ENCODE measurements around the gene WNT10A. TPM values are rescaled to one million over a fixed set of nuclear protein-coding genes. Genes with fewer than 3 reads are reported as not detected.

Gene WNT10A
- total and polyA plus RNA-seq, 8 donors = 4.3 to 6.7 TPM; not detected in 6

DNA sequence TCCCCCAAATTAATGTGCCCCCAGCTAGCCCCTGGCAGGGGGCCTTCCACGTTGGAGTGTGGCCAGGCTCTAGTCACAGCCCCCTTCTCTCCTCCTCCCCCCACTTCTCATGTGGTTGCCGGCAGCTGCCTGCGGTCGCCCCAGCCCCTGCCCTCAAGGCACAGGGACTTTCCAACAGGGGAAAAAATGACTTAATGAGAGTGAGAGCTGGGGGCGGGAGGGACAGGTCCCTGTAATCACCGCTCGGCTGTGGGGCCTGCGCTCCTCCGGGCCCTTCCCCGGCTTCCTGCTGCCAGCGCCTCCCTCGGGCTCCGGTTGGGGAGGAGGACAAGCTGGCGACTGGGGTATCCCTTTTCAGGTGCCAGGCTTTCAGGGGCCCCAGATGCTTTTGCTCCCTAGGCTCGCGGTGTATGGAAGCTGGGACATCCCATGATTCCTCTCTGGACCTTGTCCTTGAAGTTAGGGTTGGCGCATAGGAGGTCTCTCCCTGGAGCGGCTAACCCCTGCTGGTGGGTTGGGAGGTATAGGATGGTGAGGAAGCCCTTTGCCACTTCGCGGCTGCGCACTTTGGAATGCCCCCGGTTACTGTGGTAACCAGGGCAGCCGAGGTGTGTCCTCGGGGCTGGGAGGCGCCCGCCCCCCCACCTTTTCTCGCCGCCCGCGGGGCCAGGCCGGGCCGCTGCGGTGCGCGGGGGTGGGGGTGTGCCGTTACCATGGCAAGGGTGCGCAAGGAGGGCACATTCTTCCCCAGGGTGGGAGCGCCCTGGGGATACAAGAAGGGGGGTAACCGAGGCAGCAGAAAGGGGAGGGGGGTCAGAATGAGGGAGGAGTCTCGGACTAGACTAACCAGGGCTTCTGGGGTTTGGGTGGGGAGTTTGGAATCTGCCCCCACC is 16.1 kb downstream of the WNT10A start:
- DNase-seq = peak; percentile 41 to 75
- intact Hi-C loops (cut with DNase I; ENCODE audit: low total_unique reads) = no loop called here
- WGBS, 5 donors = 2 to 6% (median 3%) methylated on average over 16 to 40 of the region's 40 CpGs
- H3K4me1 ChIP-seq = peaks cover 31 to 47% (median 39%) of the 10 kb centered on the region in 4 donors
- H3K9me3 ChIP-seq = no peaks in the 10 kb centered on the region
- TF ChIP-seq POLR2A (IDR thresholded peaks at IDR 0.05) (no peak), POLR2AphosphoS5 (IDR thresholded peaks at IDR 0.05) (no peak), EP300 (IDR thresholded peaks at IDR 0.05) (no peak)
- TF ChIP-seq, protein P1, sequence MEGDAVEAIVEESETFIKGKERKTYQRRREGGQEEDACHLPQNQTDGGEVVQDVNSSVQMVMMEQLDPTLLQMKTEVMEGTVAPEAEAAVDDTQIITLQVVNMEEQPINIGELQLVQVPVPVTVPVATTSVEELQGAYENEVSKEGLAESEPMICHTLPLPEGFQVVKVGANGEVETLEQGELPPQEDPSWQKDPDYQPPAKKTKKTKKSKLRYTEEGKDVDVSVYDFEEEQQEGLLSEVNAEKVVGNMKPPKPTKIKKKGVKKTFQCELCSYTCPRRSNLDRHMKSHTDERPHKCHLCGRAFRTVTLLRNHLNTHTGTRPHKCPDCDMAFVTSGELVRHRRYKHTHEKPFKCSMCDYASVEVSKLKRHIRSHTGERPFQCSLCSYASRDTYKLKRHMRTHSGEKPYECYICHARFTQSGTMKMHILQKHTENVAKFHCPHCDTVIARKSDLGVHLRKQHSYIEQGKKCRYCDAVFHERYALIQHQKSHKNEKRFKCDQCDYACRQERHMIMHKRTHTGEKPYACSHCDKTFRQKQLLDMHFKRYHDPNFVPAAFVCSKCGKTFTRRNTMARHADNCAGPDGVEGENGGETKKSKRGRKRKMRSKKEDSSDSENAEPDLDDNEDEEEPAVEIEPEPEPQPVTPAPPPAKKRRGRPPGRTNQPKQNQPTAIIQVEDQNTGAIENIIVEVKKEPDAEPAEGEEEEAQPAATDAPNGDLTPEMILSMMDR (IDR thresholded peaks at IDR 0.05) = no peak
- H3K36me3 ChIP-seq = no peaks in the 10 kb centered on the region
- peak overlapping the region in 3 of 4 donors; percentile 2 to 39 (median 14) for H3K4me3 ChIP-seq
- peaks cover 10 to 100% (median 78%) of the 10 kb centered on the region in 3 donors for H3K27me3 ChIP-seq
- H3K27ac ChIP-seq = peak overlapping the region in 2 of 5 donors; percentile 10 to 46

DNA sequence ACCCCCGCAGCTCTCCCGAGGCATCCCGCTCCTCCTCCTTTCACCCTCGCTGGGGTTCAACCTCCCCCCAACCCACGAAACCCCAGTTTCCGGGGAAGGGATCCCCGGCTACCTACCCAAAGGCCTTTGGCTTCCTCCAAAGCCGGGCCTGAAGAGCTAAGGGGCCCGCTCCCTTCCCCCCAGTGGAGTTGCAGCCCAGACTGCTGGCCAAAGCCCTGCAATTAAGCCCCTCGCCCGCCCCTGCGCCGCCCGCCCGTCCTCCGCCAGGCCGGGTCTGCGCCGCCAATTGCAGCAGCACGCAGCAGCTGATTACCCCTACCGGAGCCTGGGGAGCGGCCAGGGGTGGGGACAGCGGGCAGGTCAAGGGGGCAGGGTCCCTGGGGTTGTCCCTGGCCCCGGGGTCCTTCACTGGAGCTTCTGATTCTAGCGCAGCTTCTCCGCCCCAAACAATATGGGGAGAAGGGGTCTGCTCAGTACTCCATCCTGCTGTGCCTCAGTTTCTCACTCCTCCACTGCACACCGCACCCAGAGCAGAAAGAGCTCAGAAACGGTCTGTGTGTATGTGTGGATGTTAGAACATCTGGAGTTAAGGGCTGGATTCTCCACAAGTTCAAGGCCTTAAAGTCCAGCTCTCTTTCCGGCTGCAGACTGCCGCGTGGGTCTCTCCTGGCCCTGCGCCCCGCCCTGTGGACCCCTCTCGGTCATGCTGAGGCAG is 16.9 kb downstream of the WNT10A start:
- no peaks in the 10 kb centered on the region for H3K9me3 ChIP-seq
- peak in 1 of 2 donors; percentile 35 for DNase-seq
- H3K27ac ChIP-seq = peak overlapping the region in 2 of 5 donors; percentile 10 to 16
- intact Hi-C loops (cut with DNase I; ENCODE audit: low total_unique reads) = no loop called here
- TF ChIP-seq EP300 (IDR thresholded peaks at IDR 0.05) = no peak
- TF ChIP-seq, protein P1 (IDR thresholded peaks at IDR 0.05) = no peak
- TF ChIP-seq POLR2AphosphoS5 (IDR thresholded peaks at IDR 0.05) = no peak
- TF ChIP-seq POLR2A (IDR thresholded peaks at IDR 0.05) = no peak
- H3K36me3 ChIP-seq = no peaks in the 10 kb centered on the region
- peaks cover 10 to 100% (median 75%) of the 10 kb centered on the region in 3 donors for H3K27me3 ChIP-seq
- peak overlapping the region in 3 of 4 donors; percentile 2 to 39 (median 14) for H3K4me3 ChIP-seq
- peaks cover 27 to 43% (median 35%) of the 10 kb centered on the region in 4 donors for H3K4me1 ChIP-seq
- WGBS, 5 donors = 5 to 7% (median 6%) methylated on average over 21 to 34 of the region's 34 CpGs

DNA sequence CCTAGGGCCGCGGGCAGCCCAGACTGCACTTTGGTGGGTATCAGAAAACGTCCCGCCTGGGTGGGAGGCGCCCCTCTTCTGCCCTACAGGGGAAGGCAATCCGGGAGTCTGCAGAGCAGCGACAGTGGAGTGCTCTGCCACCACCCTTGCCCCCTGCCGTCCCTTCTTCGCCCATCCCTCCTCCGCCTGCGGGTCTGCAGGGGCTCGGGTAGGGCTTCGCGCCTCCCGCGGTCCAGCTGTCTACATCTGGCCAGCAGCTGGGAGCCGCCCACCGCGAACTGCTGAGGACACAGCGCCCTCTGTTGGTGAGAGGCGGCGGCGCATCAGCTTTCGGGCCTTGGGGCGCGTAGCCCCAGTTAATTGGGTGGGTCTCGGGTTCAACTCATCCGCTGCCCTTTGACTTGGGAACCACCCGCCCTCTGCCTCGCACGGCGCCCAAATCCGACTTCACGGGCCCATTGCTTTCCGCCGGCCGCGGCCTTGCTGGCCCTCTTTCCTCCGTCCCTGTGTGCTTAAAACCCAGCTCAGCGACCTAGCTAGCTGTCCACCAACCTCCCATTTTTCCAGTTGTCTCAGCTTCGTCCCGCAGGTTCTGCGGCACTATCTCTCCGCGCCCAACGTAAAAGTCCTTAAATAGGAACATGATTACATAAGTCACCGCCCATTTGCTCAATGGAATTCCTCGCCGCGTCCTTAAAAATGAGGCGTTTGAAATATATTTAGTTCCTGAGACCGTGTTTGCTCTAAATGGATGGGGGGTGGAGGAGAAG is 17.6 kb downstream of the WNT10A start:
- Histone ChIP-seq H3K9me3 (no peaks in the 10 kb centered on the region), H3K27ac (no peak overlapping the region), H3K4me3 (peak overlapping the region in 2 of 4 donors; percentile 14 to 39), H3K36me3 (no peaks in the 10 kb centered on the region), H3K4me1 (peaks cover 20 to 36% (median 28%) of the 10 kb centered on the region in 4 donors), H3K27me3 (peaks cover 10 to 100% (median 68%) of the 10 kb centered on the region in 3 donors)
- TF ChIP-seq POLR2A (IDR thresholded peaks at IDR 0.05) (no peak), POLR2AphosphoS5 (IDR thresholded peaks at IDR 0.05) (peak in 2 of 3 donors; percentile 35 to 54), EP300 (IDR thresholded peaks at IDR 0.05) (no peak)
- TF ChIP-seq, protein P1 (IDR thresholded peaks at IDR 0.05) = peak in 6 of 7 experiments; percentile 67 to 98 (median 94)
- DNase-seq = peak; percentile 79 to 87
- 3 to 4% (median 3%) methylated on average over 43 to 52 of the region's 52 CpGs for WGBS, 5 donors
- intact Hi-C loops (cut with DNase I; ENCODE audit: low total_unique reads) = no loop called here

Measured in stomach (tissue), 9 donors.